B cell (primary cell): ENCODE measurements around the gene IL11. TPM values are rescaled to one million over a fixed set of nuclear protein-coding genes. Genes with fewer than 3 reads are reported as not detected.
"Not testable (repeated sequence)": the region's sequence is repeated elsewhere in the genome, so short reads cannot be mapped to it uniquely, and the experiment has no call there.

Experiments
- ATAC-seq: fragments of 200-7000 bp; cut with Tn5 transposase; one replicate; pipeline ENCODE4 v1.10.0; 2021; ENCODE audit warnings: low read depth, mild to moderate bottlenecking, moderate number of reproducible peaks, moderate library complexity
- CTCF ChIA-PET: fragments of 350-600 bp; sonication (Branson Sonifier 250); formaldehyde crosslinking; loops from one replicate; lab custom pipeline; 2021; ENCODE audit warnings: antibody characterized with exemption, inconsistent platforms; lab: Charles Lee
- POLR2A ChIA-PET: fragments of 350-600 bp; sonication (Branson Sonifier 250); formaldehyde crosslinking; loops from one replicate; lab custom pipeline; 2021; ENCODE audit warnings: antibody characterized with exemption; lab: Charles Lee
- DNase-seq: peaks from one replicate; pipeline ENCODE4 v3.0.0; 2013
- H2AFZ ChIP-seq: 2 replicates; pipeline ENCODE4 v1.6.1; 2012; ENCODE audit warnings: mild to moderate bottlenecking, low read depth, low read length; ENCODE audit not compliant: insufficient read depth, poor library complexity, severe bottlenecking
- H3K27ac ChIP-seq, 2 donors: 1 replicate in 1 of 2; 2 replicates in 1 of 2; pipeline ENCODE4 v1.5.1; 2012 to 2013; ENCODE audit warnings: low read length in 2 of 2, mild to moderate bottlenecking in 2 of 2, moderate library complexity in 1 of 2
- H3K27me3 ChIP-seq, 4 experiments: fragments of 200-600 bp in 1 of 4; sonication (generic) in 1 of 4; replicated peaks in 1 of 4; 1 replicate in 2 of 4; 2 replicates in 2 of 4; pipeline versions ENCODE4 v1.6.1 to v1.7.0; 2013 to 2016; ENCODE audit warnings: low read length in 3 of 4, mild to moderate bottlenecking in 2 of 4, mixed read lengths in 1 of 4, moderate library complexity in 1 of 4; ENCODE audit not compliant: insufficient read depth in 4 of 4, control insufficient read depth in 3 of 4; ENCODE audit errors: control extremely low read depth in 1 of 4
- H3K36me3 ChIP-seq, 2 experiments: replicated peaks in 1 of 2; 1 replicate in 1 of 2; 2 replicates in 1 of 2; pipeline versions ENCODE4 v1.6.1 to v1.7.1; 2013; ENCODE audit warnings: low read length in 1 of 2; ENCODE audit not compliant: insufficient read depth in 2 of 2, control insufficient read depth in 1 of 2; ENCODE audit errors: control extremely low read depth in 1 of 2, extremely low read depth in 1 of 2
- H3K4me1 ChIP-seq, 2 donors: fragments of 200-600 bp in 1 of 2; sonication (generic) in 1 of 2; 1 replicate in 1 of 2; 2 replicates in 1 of 2; pipeline versions ENCODE4 v1.5.1 to v1.6.1; 2013 to 2017; ENCODE audit warnings: low read length in 2 of 2; ENCODE audit not compliant: control insufficient read depth in 2 of 2, insufficient read depth in 2 of 2
- H3K4me2 ChIP-seq: replicated peaks from 2 replicates; pipeline ENCODE3; 2012; ENCODE audit warnings: mild to moderate bottlenecking, low read depth, low read length; ENCODE audit not compliant: poor library complexity, severe bottlenecking
- H3K4me3 ChIP-seq, 5 experiments: fragments of 200-600 bp in 1 of 5; sonication (generic) in 1 of 5; 1 replicate in 3 of 5; 2 replicates in 2 of 5; pipeline versions ENCODE4 v1.5.1 to v1.7.0; 2011 to 2016; ENCODE audit warnings: low read length in 4 of 5, mild to moderate bottlenecking in 4 of 5, low read depth in 2 of 5, control low read depth in 1 of 5, moderate library complexity in 1 of 5; ENCODE audit not compliant: insufficient read depth in 1 of 5; ENCODE audit errors: control extremely low read depth in 1 of 5, extremely low read depth in 1 of 5
- H3K79me2 ChIP-seq: fragments of 200-600 bp; sonication (generic); one replicate; pipeline ENCODE4 v1.6.0; 2016; ENCODE audit warnings: low read length; ENCODE audit not compliant: control insufficient read depth, insufficient read depth
- H3K9ac ChIP-seq: fragments of 200-600 bp; sonication (generic); 2 replicates; pipeline ENCODE4 v1.6.1; 2017; ENCODE audit warnings: mild to moderate bottlenecking, low read length, moderate library complexity
- H3K9me3 ChIP-seq, 3 donors: one replicate each; pipeline versions ENCODE4 v1.6.1 to v1.7.1; 2013; ENCODE audit warnings: low read length in 2 of 3; ENCODE audit not compliant: control insufficient read depth in 2 of 3, insufficient read depth in 1 of 3; ENCODE audit errors: control extremely low read depth in 1 of 3
- H4K20me1 ChIP-seq: 2 replicates; pipeline ENCODE4 v1.6.0; 2012; ENCODE audit warnings: mild to moderate bottlenecking, low read length; ENCODE audit not compliant: insufficient read depth, control insufficient read depth, poor library complexity, severe bottlenecking
- H3K27ac Mint-ChIP-seq: one replicate; pipeline ENCODE4 v1.8.0; 2021; ENCODE audit warnings: mixed read lengths
- H3K27me3 Mint-ChIP-seq: one replicate; pipeline ENCODE4 v1.8.0; 2021; ENCODE audit warnings: mixed read lengths
- H3K4me1 Mint-ChIP-seq: one replicate; pipeline ENCODE4 v1.8.0; 2021; ENCODE audit warnings: mixed read lengths
- H3K4me3 Mint-ChIP-seq: one replicate; pipeline ENCODE4 v1.8.0; 2021; ENCODE audit warnings: mixed read lengths
- H3K9me3 Mint-ChIP-seq: one replicate; pipeline ENCODE4 v1.8.0; 2022; ENCODE audit warnings: mixed read lengths; ENCODE audit not compliant: insufficient read depth
- CTCF ChIP-seq: fragments of 200-600 bp; IDR thresholded peaks from one replicate; pipeline ENCODE4 v1.8.0; 2022; ENCODE audit warnings: antibody characterized with exemption, mild to moderate bottlenecking
- EZH2 ChIP-seq: IDR thresholded peaks from 2 replicates; pipeline ENCODE4 v1.6.1; 2012; ENCODE audit warnings: borderline replicate concordance, low read depth, mild to moderate bottlenecking, moderate library complexity, low read length; ENCODE audit not compliant: insufficient read depth, poor library complexity, severe bottlenecking
- WGBS: methylation state at CpG from one replicate; pipeline ENCODE4 v1.1.5; 2013; ENCODE audit warnings: missing lambda C conversion rate; ENCODE audit not compliant: insufficient coverage; 5-methylcytosine and 5-hydroxymethylcytosine counted together
- intact Hi-C: fragments of 100-400 bp; cut with micrococcal nuclease; formaldehyde crosslinking; loops from one replicate; pipeline ENCODE4 v1.10.0; 2022
- polyA plus RNA-seq: library from polyadenylated mRNA; depleted of rRNA; stranded (reverse); fragments of >200 nt; gene quantifications from 2 replicates; pipeline ENCODE4 v1.2.3, GENCODE V29; 2012
- total RNA-seq, 2 donors: library from RNA; stranded (reverse); fragments of 120-200 nt in 1 of 2; gene quantifications; 1 replicate in 1 of 2; 2 replicates in 1 of 2; pipeline versions ENCODE4 v1.2.3 to v1.2.4, GENCODE V29; 2013 to 2022

Gene IL11
- total and polyA plus RNA-seq, 2 donors (not counting 1 experiment from before 2014, with no cell fraction given): not detected

DNA sequence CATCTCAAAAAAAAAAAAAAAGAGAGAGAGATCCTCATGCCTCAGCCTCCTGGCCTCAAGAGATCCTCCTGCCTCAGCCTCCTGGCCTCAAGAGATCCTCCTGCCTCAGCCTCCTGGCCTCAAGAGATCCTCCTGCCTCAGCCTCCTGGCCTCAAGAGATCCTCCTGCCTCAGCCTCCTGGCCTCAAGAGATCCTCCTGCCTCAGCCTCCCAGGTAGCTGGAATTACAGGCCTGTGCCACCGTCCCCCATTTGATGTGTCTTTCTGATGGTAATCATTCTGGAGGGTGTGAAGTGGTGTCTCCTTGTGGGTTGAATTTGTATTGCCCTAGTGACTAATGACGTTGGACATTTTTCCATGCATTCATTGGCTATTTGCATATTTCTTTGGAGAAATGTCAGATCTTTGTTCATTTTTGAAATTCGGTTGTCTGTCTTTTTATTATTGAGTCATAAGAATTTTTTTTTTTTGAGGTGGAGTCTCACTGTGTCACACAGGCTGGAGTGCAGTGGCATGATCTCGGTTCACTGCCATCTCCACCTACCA, 41.4 kb downstream of the IL11 start:
- 43% methylated on average over 1 of the region's 4 CpGs for WGBS
- H3K4me3 Mint-ChIP-seq, H3K36me3 ChIP-seq, H3K4me3 ChIP-seq, H3K27ac ChIP-seq, H3K4me1 ChIP-seq, H3K4me2 ChIP-seq, H3K9me3 Mint-ChIP-seq, POLR2A ChIA-PET, DNase-seq, intact Hi-C loops, H3K9me3 ChIP-seq, H2AFZ ChIP-seq, H4K20me1 ChIP-seq, H3K79me2 ChIP-seq, H3K9ac ChIP-seq, H3K4me1 Mint-ChIP-seq, ATAC-seq: not testable (repeated sequence)
- H3K27ac Mint-ChIP-seq: peak overlapping the region; percentile 32
- CTCF ChIA-PET: interaction anchor here (0.7 kb wide), 1 partner anchor 134 kb away, joined by 4 read pairs; no protein-coding TSS in a partner anchor
- H3K27me3 ChIP-seq: peaks cover 0 to 11% (median 1%) of the 10 kb centered on the region in 4 experiments
- H3K27me3 Mint-ChIP-seq: peaks cover 27% of the 10 kb centered on the region

GRCh38 chr19:55325172-55325571, 45.1 kb downstream of the IL11 start, which contains the start of gene TMEM150B:
TSS of gene TMEM150B (minus strand) at chr19:55325341. CDS start at chr19:55321036, 4,305 bp downstream.
- peaks cover 0 to 10% (median 1%) of the 10 kb centered on the region in 4 experiments for H3K27me3 ChIP-seq
- Mint-ChIP-seq H3K9me3 (no peaks in the 10 kb centered on the region), H3K27ac (no peak within 1 kb of the TSS), H3K4me3 (no peak within 1 kb of the TSS), H3K27me3 (peaks cover 37% of the 10 kb centered on the region), H3K4me1 (no peaks in the 10 kb centered on the region)
- H3K9ac ChIP-seq: no peak within 1 kb of the TSS
- H3K4me2 ChIP-seq: no peak within 1 kb of the TSS
- H3K4me3 ChIP-seq: no peak within 1 kb of the TSS
- no peak within 1 kb of the TSS for H2AFZ ChIP-seq
- peaks cover 0 to 4% (median 0%) of the 10 kb centered on the region in 3 donors for H3K9me3 ChIP-seq
- no peaks in the 10 kb centered on the region for H3K79me2 ChIP-seq
- intact Hi-C loops: no loop called here
- no peak for DNase-seq
- no peak for TF ChIP-seq CTCF
- TF ChIP-seq EZH2: no peak
- ChIA-PET CTCF (no interaction called here), POLR2A (no interaction called here)
- H3K36me3 ChIP-seq: no peaks in the 10 kb centered on the region
- H3K27ac ChIP-seq: no peak within 1 kb of the TSS
- peaks cover 0 to 4% of the 10 kb centered on the region in 2 donors for H3K4me1 ChIP-seq
- 67% methylated on average over 8 of the region's 14 CpGs for WGBS
- ATAC-seq: no peak
- no peaks in the 10 kb centered on the region for H4K20me1 ChIP-seq
